Head of caudate nucleus (tissue), 42 donors: ENCODE results near the gene CCR2.
"Not testable (repeated sequence)": the region's sequence is repeated elsewhere in the genome, so short reads cannot be mapped to it uniquely, and the experiment has no call there.

Experiments used
- DNase-seq, 42 donors: peaks; one replicate each; pipeline versions ENCODE4 v3.0.0 to v3.0.0-alpha.2; 2020 to 2021; ENCODE audit warnings: mixed read lengths in 7 of 42
- intact Hi-C: fragments of 100-400 bp; cut with DNase I; formaldehyde crosslinking; loops from one replicate; pipeline ENCODE4 v1.15.0; 2022

Gene CCR2

DNA sequence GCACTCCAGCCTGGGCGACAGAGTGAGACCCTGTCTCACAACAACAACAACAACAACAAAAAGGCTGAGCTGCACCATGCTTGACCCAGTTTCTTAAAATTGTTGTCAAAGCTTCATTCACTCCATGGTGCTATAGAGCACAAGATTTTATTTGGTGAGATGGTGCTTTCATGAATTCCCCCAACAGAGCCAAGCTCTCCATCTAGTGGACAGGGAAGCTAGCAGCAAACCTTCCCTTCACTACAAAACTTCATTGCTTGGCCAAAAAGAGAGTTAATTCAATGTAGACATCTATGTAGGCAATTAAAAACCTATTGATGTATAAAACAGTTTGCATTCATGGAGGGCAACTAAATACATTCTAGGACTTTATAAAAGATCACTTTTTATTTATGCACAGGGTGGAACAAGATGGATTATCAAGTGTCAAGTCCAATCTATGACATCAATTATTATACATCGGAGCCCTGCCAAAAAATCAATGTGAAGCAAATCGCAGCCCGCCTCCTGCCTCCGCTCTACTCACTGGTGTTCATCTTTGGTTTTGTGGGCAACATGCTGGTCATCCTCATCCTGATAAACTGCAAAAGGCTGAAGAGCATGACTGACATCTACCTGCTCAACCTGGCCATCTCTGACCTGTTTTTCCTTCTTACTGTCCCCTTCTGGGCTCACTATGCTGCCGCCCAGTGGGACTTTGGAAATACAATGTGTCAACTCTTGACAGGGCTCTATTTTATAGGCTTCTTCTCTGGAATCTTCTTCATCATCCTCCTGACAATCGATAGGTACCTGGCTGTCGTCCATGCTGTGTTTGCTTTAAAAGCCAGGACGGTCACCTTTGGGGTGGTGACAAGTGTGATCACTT, 18.8 kb downstream of the CCR2 start:
- DNase-seq: no peak
- intact Hi-C loops: no loop called here

GRCh38 chr3:46374755-46375154, 20.8 kb downstream of the CCR2 start:
- no peak for DNase-seq
- intact Hi-C loops: no loop called here

DNA sequence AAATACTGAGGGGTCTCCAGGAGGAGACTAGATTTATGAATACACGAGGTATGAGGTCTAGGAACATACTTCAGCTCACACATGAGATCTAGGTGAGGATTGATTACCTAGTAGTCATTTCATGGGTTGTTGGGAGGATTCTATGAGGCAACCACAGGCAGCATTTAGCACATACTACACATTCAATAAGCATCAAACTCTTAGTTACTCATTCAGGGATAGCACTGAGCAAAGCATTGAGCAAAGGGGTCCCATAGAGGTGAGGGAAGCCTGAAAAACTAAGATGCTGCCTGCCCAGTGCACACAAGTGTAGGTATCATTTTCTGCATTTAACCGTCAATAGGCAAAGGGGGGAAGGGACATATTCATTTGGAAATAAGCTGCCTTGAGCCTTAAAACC, 21.3 kb downstream of the CCR2 start:
- intact Hi-C loops: no loop called here
- DNase-seq: no peak

- no peak for DNase-seq
- intact Hi-C loops: no loop called here
Observed at GRCh38 chr3:46375814-46376213, 21.9 kb downstream of the CCR2 start.

GRCh38 chr3:46378426-46378942, 24.6 kb downstream of the CCR2 start:
- peak; percentile 44 to 85 (median 72) for DNase-seq
- intact Hi-C loops: no loop called here

- intact Hi-C loops: no loop called here
- no peak for DNase-seq
Observed at GRCh38 chr3:46380471-46381221, 26.7 kb downstream of the CCR2 start.

GRCh38 chr3:46381625-46382024, 27.7 kb downstream of the CCR2 start:
- intact Hi-C loops: no loop called here
- no peak for DNase-seq

DNA sequence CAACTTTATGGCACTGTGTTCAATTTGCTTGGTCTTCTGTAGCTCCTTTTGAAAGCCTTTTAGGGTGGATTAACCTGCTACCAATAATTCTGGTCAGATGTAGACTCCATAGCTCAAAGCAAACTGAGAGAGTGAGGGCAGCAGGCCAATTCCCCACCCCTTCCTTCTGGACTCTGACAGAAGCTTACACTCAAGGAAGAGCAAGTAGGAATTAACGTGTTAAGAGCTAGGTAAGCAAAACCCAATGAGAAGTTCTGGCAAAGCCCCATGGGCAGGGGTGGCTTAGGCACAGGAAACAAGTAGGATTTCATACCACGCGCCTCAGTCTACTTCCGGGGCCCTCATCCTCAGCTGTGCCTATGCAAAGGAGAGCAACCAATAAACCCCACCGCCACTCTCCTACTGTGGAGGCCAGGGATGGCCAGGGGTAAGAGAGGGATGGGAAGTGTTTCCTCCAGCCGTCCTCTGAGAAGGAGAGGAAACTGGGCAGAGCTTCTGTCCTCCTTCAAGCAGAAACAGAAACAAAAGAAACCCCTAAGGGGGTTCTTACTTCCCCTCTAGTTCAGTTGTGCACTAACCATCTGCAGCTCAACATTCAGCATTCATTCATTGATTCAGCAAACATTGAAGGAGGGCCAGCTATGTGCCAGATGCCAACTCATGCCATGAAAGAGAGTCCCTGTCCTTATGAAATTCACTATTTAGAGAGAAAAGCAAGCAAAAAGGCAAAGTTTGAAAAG, 29.5 kb downstream of the CCR2 start:
- DNase-seq: no peak
- intact Hi-C loops: no loop called here

GRCh38 chr3:46383951-46384330, 30.0 kb downstream of the CCR2 start:
- intact Hi-C loops: no loop called here
- DNase-seq: no peak

GRCh38 chr3:46386205-46386604, 32.3 kb downstream of the CCR2 start:
- DNase-seq: peak in 2 of 42 donors; percentile 32 to 44
- intact Hi-C loops: no loop called here

GRCh38 chr3:46388847-46389246, 34.9 kb downstream of the CCR2 start:
- DNase-seq, intact Hi-C loops: not testable (repeated sequence)

GRCh38 chr3:46389306-46389705, 35.4 kb downstream of the CCR2 start:
- intact Hi-C loops: no loop called here
- peak in 1 of 42 donors; percentile 26 for DNase-seq

GRCh38 chr3:46391526-46391925, 37.6 kb downstream of the CCR2 start:
- DNase-seq: peak in 1 of 42 donors; percentile 10

DNA sequence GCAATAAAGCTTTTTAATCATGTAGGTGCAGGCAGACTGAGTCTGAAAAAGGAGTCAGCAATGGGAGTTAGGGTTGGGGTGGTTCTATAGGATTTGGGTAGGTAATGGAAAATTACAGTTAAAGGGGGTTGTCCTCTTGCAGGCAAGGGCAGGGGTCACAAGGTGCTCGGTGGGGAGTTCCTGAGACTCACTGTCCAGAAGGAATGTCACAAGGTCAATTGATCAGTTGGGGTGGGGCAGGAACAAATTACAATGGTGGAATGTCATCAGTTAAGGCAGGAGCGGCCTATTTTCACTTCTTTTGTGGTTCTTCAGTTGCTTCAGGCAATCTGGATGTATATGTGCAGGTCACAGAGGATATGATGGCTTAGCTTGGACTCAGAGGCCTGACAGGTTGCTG, 39.1 kb downstream of the CCR2 start:
- no peak for DNase-seq
- intact Hi-C loops: no loop called here

More at GRCh38 chr3:46391526-46391925, 37.6 kb downstream of the CCR2 start:
- intact Hi-C loops: not testable (repeated sequence)

- peak in 27 of 42 donors; percentile 7 to 85 (median 50) for DNase-seq
- intact Hi-C loops: no loop called here
Observed at GRCh38 chr3:46393554-46394434, 39.9 kb downstream of the CCR2 start.

- intact Hi-C loops: no loop called here
- peak in 24 of 42 donors; percentile 20 to 81 (median 43) for DNase-seq
Observed at GRCh38 chr3:46395210-46395661, 41.3 kb downstream of the CCR2 start.

- intact Hi-C loops: no loop called here
- peak in 1 of 42 donors; percentile 39 for DNase-seq
Observed at GRCh38 chr3:46395766-46396530, 42.0 kb downstream of the CCR2 start.

GRCh38 chr3:46397111-46397510, 43.2 kb downstream of the CCR2 start:
- intact Hi-C loops: no loop called here
- no peak for DNase-seq
